VCaP (cell line): Measurements from ENCODE around the gene TMEM176A.

Experiments used
- H3K27ac ChIP-seq: fragments of 450-650 bp; 2 replicates; pipeline ENCODE4 v1.5.1; 2017
- CTCF ChIP-seq: fragments of 450-650 bp; conservative IDR thresholded peaks from 2 replicates; pipeline ENCODE4 v1.5.1; 2017; ENCODE audit warnings: mild to moderate bottlenecking, moderate library complexity

The TMEM176A gene

GRCh38 chr7:150800581-150801241, at the start of gene TMEM176A:
TSS of gene TMEM176A (plus strand) at chr7:150800769. CDS start at chr7:150801551, 782 bp downstream.
- no peak within 1 kb of the TSS for H3K27ac ChIP-seq

GRCh38 chr7:150751702-150752101, 48.9 kb upstream of the TMEM176A start:
- no peak for TF ChIP-seq CTCF
- H3K27ac ChIP-seq: no peak overlapping the region

More at GRCh38 chr7:150800581-150801241, at the start of gene TMEM176A:
- no peak for TF ChIP-seq CTCF

GRCh38 chr7:150753239-150753638, 47.3 kb upstream of the TMEM176A start:
- no peak for TF ChIP-seq CTCF
- no peak overlapping the region for H3K27ac ChIP-seq

- no peak overlapping the region for H3K27ac ChIP-seq
- TF ChIP-seq CTCF: peak; percentile 12; the same call in 1 of the 2 replicates
Measured at GRCh38 chr7:150753826-150754603, 46.6 kb upstream of the TMEM176A start.

GRCh38 chr7:150754951-150755350, 45.6 kb upstream of the TMEM176A start:
- no peak overlapping the region for H3K27ac ChIP-seq
- no peak for TF ChIP-seq CTCF

- no peak overlapping the region for H3K27ac ChIP-seq
- no peak for TF ChIP-seq CTCF
Measured at GRCh38 chr7:150755473-150756099, 45.0 kb upstream of the TMEM176A start.

- H3K27ac ChIP-seq: no peak overlapping the region
- no peak for TF ChIP-seq CTCF
Measured at GRCh38 chr7:150756166-150756565, 44.4 kb upstream of the TMEM176A start.
